NB4 (cell line): ENCODE results near the gene UBE2L3.
"Not testable (repeated sequence)": the region's sequence is repeated elsewhere in the genome, so short reads cannot be mapped to it uniquely, and the experiment has no call there.

Source experiments
- DNase-seq: peaks from one replicate; pipeline ENCODE4 v3.0.0; 2010; ENCODE audit warnings: low read depth
- H3K4me3 ChIP-seq: one replicate; pipeline ENCODE4 v1.5.1; 2011; ENCODE audit warnings: mild to moderate bottlenecking, low read depth, low read length, moderate library complexity
- CTCF ChIP-seq: IDR thresholded peaks from one replicate; pipeline ENCODE4 v1.5.1; 2012; ENCODE audit warnings: low read depth, low read length
- MYC ChIP-seq: IDR thresholded peaks from 2 replicates; pipeline ENCODE4 v1.6.1; 2011; ENCODE audit warnings: low read depth, low read length
- POLR2A ChIP-seq: IDR thresholded peaks from 2 replicates; pipeline ENCODE4 v1.6.1; 2011; ENCODE audit warnings: mild to moderate bottlenecking; ENCODE audit not compliant: insufficient read length; ENCODE audit errors: extremely low read depth
- TF ChIP-seq, protein P1 (sequence below): IDR thresholded peaks from 2 replicates; pipeline ENCODE4 v1.6.1; 2011; ENCODE audit warnings: low read depth, low read length

The UBE2L3 gene

DNA sequence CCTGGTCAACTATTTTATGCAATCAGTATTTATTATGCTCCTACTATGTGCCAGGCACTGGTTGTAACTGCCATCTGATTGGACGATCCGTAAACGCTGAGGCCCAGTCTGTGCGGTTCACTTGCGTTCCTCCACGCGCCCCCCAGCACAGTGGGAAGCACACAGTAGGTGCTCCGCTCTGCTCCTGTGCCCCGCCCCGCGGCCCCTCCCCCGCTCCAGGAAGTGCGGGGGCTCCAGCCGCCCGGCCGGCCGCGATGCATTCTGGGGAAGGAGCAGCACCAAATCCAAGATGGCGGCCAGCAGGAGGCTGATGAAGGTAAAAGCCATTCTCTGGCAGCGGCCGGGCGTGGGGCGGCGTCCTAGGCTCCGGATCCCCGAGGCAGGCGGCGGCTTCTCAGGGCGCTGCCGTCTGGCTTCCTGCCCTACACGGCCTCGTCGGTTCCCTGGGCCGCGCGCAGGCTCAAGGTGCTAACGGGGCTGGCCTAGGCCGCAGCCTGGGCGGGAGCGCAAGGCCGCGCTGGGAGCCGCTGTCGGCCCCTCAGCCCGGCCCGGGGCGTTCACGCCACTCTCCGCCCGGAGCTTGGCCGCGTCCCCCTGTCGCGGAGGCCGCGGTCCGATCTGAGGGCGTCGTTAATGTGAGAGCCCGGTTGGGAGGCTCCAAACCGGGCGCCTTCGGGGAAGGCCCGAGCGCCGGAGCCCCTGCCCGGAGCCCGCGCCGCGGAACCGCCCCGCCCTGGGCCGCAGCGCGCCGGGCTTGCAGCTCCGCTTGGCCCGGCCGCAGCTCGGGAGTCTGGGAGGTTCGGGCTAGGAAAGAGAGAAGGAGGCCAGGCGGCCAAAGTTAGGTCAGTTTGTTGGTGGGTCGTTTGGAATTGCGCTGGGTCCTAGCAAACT is at the start of gene UBE2L3:
Gene UBE2L3, plus strand, starts transcription at position 259 of the 891 bp plus-strand sequence. Its CDS starts 31 bp downstream, at position 290.
- TF ChIP-seq, protein P1, sequence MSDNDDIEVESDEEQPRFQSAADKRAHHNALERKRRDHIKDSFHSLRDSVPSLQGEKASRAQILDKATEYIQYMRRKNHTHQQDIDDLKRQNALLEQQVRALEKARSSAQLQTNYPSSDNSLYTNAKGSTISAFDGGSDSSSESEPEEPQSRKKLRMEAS: no peak
- TF ChIP-seq CTCF (no peak), POLR2A (peak; percentile 46), MYC (no peak)
- H3K4me3 ChIP-seq: peak within 1 kb of the TSS; percentile 91
- DNase-seq: peak; percentile 85

- not testable (repeated sequence) for H3K4me3 ChIP-seq
These were observed 40.6 kb upstream of the UBE2L3 start for GRCh38 chr22:21526705-21527500.

DNA sequence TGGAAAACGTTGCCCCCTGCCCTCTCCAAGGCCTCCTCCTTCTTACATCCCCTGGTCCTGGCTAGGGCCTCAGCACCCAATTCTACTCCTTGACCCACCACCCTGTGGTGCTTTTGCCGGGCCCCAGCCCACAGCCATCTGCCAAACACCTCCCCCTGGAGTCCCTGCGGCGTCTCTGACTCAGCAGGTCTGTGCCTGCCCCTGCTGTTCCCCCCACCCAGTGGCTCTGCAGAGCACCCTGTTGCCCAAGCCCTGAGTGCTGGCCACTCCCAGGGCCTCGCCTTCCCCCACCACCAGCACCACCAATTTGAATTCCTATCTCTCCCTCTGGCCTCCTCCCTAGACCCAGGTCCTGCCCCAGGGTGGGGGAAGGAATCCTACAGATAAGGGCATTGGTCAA is 36.0 kb upstream of the UBE2L3 start:
- not testable (repeated sequence) for H3K4me3 ChIP-seq, DNase-seq

More at GRCh38 chr22:21526705-21527500, 40.6 kb upstream of the UBE2L3 start:
- DNase-seq: not testable (repeated sequence)

- not testable (repeated sequence) for DNase-seq, H3K4me3 ChIP-seq
These were observed 34.5 kb upstream of the UBE2L3 start for GRCh38 chr22:21532863-21533648.

DNA sequence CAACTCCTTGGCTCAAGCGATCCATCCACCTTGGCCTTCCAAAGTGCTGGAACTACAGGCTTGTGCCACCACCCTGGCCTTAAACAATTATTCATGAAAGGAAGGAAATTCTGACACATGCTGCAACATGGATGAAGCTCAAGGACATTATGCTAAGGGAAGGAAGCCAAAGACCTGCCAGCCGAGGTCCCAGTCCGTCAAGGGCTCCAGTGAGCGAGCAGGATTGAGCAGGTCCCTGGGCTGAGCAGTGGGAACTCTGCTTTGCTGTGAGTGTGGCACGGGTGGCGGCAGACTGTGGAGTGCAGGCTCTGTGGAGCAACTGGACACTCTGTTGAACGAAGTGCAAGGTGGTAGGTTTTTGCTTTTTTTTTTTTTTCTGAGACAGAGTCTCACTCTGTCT is 27.7 kb upstream of the UBE2L3 start:
- H3K4me3 ChIP-seq, DNase-seq: not testable (repeated sequence)

DNA sequence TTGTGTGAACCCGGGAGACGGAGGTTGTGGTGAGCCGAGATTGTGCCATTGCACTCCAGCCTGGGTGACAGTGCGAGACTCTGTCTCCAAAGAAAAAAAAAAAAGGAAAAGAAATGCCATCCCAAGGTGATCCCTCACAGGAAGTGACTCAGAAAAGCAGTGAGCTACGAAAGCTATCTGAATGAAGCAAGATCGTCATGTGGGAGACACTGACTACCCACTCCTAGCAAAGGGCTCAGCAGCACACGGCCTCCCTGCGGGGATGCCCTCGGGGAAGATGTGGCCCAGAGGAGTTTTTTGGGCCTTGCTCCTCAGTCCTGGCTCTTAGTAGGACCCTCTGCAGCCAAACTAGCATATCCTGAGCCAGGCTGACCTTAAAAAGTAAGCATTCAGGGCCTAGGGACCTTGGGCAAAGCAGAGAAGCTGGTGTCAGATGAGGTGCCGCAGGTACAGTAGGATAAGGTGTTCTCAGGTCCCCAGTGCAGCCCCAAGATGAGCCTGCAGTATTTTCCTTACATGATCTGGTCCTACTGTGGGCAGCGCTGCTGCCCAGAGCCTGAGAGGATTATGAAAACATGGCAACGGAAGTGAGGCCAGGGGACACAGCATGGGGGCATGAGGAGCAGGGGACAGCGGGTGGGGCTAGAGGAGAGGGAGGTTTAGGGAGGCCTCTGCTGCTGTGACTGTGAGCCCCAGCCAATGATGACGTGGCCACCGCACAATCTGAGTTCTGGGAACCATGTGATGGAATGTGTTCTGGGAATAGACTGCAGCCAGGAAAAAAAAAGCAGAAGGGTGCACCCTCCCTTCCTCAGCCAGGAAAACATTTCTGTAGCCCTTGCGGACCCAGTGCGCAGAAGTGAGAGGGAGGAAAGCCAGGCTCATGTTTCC is 22.8 kb upstream of the UBE2L3 start:
- not testable (repeated sequence) for DNase-seq, H3K4me3 ChIP-seq

- DNase-seq, H3K4me3 ChIP-seq: not testable (repeated sequence)
These were observed 18.0 kb upstream of the UBE2L3 start for GRCh38 chr22:21549558-21549957.

- H3K4me3 ChIP-seq: not testable (repeated sequence)
These were observed 17.4 kb upstream of the UBE2L3 start for GRCh38 chr22:21550008-21550677.

DNA sequence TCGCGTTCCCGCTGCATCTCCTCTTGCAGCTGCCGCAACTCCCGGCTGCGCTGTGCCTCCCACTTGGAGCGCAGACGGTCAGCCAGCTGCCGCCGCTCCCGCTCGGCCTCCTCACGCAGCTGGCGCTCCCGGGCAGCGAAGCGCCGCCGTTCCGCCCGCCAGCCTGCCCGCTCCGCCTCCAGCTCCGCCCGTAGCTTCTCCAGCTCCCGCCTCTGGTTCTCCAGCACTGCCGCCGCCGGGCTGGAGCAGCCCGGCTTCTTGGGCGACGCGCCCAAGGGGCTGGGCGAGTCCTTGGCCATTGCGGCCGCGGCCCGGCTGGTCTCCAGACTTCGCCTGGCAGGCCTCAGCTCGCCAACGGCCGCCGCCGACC is 16.9 kb upstream of the UBE2L3 start:
- not testable (repeated sequence) for DNase-seq, H3K4me3 ChIP-seq

More at GRCh38 chr22:21550008-21550677, 17.4 kb upstream of the UBE2L3 start:
- not testable (repeated sequence) for DNase-seq

- H3K4me3 ChIP-seq, DNase-seq: not testable (repeated sequence)
These were observed 16.2 kb upstream of the UBE2L3 start, which contains the start of gene RIMBP3C for GRCh38 chr22:21551361-21551760. RIMBP3C (minus strand) TSS chr22:21551461; CDS start chr22:21550976, 485 bp downstream.

DNA sequence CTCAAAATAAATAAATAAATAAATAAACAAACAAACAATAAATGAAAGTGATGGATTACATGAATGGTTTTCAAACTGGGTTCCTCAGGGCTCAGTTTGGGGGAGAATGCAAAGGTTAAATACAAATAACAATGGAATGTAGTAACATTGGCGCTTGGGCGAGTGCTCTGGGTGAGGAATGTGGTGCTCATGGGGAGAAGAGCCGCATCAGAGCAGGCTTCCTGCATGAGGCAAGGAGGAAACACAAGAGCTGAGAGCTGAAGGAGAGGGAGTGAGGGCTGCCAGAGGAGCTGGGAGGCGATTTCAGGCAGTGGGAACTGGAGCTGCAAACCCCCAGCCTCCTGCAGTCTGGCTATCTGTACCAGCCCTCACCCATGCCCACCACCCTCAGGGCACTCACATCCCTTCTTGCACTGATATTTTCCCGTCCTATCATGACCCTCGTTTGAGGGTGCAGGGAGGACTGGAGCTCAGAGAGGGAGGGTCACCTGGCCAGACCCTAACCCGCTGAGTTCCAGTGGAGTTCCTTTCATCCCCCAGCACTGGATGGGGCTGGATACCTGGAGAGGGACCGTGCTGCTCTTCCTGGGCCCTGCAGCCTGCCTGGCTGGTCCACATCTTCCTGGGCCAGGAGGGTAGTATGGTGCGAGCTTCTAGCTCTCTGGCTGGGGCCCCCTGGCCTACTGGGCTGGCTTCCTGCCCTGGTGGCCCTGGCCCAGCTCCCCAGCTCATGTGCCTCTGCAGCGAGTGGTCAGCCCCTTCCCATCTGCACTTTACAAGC is 8.0 kb upstream of the UBE2L3 start:
- not testable (repeated sequence) for H3K4me3 ChIP-seq, DNase-seq

DNA sequence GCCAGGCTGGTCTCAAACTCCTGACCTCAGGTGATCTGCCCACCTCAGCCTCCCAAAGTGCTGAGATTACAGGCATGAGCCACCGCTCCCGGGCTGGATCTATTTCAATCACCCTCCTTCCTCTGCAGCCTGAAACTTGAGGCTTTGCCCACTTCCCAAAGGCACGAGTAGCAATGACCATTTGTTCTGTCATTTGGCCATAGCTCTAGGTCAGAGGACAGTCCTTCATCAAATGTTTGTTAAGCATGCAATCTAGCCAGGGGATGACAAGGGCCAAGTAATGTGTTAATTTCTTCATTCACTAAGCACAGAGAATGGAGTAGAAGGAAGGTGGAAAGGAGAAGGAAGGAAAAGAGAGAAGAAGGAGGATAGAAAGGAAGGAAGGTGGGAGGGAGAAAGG is 6.9 kb upstream of the UBE2L3 start:
- not testable (repeated sequence) for H3K4me3 ChIP-seq, DNase-seq
